NCI-H2227 (cell line): ENCODE data around the gene CNTNAP2.

ENCODE experiments used
- DNase-seq: peaks from one replicate; lab custom pipeline; 2025; ENCODE audit not compliant: unreplicated experiment; lab: John Stamatoyannopoulos, UW

Gene CNTNAP2

DNA sequence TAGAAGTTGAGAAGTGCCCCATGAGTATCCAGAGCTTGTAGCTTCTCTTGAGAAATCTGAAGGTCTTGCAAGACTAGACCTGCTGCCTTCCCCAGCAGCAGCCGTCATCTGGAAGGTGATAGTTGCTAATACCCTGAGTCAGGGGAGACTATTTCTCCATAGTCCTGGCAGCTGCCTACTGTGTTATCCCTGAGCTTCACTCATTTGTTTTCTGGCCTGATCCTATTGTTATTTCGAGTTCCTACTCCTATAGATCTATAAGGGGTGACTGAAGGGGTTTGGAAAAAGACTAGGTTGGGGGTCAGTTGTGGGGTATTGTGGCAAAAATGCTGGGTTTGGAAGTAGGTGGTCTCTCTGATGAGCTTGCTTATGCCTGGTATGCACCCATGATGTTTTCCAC is 297.8 kb downstream of the CNTNAP2 start:
- DNase-seq, result no peak

DNA sequence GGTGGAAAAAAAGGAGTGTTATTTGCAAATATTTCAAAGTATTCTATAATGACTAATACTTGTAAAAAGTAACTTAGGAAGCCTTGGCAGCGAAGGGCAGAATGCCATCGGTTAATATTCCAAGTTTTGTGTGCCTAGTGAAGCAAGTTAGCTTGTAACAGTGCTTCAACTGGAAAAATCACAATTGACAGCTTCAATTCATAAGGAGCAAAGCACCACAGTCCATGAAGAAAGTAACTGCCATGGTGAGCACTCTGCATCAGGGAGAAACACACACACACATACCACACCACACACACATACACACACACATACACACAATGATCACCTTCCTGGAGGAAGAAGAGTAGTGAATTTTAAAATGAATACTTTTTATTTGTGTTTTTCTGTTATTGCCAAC is 298.3 kb downstream of the CNTNAP2 start:
- no peak for DNase-seq

DNA sequence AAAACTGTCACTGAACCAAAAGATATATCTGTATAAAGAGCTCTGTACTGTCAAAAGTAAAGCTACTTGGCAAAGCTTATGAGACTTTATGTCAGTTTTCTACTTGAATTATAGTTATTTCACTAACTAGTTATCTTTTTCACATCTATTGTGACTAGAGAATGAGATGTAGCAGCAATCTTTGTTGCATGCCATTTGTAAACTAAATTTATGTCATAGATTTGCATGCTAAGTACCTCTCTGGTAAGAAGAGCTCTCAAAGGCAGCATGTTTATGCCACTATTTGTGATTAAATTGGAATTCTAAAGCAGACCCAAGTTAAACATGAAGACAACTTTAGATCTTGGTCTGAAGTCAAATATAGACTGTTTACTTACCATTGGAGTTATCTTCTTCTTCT is 300.6 kb downstream of the CNTNAP2 start:
- DNase-seq, result no peak

DNA sequence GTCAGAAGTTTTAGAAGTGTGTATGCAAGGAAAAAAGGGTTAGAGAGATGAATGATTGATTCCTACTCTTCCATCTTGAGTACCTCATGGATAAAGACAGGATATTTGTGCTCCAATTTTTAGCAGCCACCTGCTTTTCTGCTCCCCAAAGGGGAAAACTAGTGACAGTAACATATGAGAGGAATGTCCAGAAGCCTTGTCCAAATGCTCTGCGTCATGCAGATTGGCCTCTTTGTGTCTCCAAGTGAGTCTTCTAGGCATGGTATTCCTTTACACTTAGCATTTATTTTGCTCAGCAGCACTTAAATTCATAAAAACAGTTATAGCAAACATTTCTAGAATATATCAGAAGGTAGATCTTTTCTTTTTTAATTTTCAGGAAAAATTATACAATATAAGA is 306.8 kb downstream of the CNTNAP2 start:
- no peak for DNase-seq

DNA sequence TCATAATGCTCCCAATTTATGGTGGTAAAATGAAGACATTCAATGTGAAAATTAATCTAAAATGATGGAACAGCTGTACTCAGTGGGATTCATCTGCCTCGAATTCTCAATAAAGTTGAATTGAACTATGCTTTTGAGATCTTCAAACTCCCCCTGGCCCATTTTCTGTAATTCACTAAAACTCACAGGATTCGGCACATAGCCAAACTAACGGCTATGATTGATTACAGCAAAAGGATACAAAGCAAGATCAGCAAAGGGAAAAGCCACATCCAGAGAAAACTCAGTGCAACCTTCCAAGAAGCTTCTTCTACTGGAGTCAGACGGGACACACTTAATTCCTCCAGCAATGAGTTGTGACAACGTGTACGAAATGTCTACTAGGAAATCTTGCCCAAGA is 307.5 kb downstream of the CNTNAP2 start:
- no peak for DNase-seq

DNA sequence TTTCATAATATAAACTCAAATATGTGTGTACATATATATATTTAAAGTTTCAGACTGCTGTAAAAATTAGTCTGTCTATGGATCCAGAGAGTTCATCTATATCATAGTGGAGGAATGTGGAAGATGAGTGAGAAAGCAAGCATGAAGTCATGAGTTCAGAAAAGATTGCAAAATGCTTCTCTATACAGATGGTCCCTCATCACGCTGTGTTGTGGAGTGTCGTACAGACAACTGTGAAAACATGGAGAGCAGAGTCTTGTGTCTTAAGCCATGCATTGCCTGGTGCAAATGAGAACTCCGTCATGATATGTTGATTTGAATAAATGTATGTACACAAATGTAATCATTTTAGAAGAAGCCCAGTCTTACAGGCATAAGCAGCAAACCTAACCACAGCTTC is 316.9 kb downstream of the CNTNAP2 start:
- no peak for DNase-seq

DNA sequence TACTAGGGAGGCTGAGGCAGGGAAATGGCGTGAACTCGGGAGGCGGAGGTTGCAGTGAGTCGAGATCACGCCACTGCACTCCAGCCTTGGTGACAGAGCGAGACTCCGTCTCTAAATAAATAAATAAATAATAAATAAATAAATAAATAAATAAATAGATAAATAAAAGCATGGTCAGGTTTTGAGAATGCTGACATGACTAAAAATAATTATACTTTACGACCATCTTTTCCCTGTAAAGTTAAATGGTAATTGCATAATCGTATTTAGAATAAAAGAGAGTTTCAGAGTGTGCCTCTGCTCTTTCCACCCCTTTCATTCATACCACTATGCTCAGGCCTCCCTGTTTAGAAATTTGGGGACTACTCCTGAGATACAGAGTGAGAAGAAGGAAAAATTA is 326.5 kb downstream of the CNTNAP2 start:
- no peak for DNase-seq

DNA sequence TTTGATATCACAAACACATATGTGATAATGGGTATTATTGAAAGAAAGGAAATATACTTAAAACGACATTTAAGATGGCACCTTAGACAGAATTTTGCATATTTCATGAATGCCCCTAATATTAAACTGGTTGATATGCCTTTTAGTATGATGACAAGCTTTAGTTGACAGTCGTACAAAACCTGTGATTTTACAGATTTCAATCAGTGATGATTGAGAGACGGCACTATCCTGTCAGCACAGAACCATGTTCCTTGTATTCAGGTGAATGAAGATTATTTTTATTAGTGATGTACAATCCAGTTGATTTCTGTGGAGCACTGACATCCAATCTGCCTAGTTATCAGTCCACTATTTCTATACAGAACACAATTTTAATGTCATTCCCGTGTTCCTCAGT is 333.0 kb downstream of the CNTNAP2 start:
- no peak for DNase-seq

DNA sequence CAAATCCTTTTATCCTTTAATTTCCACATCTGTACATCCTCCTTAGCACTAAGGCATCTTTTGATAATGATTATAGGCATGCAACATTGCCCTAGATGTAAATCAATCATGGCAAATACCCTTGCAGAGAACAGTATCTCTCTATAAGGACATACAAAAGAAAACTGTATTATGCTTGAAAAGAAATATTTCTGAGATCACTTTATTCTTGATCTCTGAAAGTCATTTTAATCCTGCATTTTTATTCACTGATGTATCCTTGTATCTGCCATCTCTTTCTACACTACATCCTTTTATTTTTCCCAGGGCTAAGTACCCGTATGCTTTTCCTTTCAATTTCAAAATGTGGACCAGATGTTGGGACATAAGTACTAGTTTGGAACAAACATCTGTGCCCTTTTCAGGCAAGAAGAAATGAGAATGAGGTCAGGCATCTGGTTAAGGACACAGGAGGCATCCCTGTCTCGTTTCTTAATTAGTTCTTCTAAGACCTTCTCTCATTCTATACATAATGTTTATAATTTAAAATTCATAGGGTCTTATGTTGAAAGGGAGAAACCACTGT is 338.6 kb downstream of the CNTNAP2 start:
- DNase-seq, result no peak

DNA sequence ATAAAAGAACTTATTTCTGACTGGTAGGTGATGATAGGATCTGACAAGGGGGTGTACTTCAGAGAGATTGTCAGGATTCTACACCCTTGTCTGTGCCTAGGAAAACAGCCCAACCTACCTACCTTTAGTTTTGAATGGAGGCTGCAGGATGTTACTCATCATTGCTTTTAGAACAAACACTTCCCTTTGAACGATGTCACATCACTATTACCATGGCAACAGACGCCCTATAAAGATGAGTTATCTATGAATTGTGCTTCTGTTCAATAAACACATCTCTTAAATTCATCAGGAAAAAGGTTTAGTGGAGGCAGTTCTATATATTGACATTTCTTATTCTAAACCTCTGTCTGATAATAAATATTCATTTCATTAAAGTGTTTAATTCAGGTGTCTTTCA is 362.4 kb downstream of the CNTNAP2 start:
- no peak for DNase-seq

DNA sequence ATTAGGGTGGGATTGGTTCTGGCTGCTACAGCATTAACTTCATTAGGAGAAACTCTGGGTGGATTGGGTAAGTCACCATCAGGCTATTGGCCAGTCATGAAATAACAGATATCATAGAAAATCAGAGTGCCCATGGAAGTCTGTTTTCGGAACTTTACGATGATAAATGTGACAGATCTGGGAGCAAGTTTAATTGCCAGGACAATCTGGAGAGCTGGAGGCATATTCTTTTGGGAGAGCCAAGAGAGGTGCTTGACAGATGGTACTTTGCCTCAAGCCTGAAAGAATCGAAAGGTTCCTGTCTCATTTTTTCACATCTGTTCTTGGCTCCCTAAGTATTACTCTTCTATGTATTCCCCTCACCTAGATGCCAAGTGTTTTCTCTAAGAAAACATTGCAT is 369.9 kb downstream of the CNTNAP2 start:
- no peak for DNase-seq

DNA sequence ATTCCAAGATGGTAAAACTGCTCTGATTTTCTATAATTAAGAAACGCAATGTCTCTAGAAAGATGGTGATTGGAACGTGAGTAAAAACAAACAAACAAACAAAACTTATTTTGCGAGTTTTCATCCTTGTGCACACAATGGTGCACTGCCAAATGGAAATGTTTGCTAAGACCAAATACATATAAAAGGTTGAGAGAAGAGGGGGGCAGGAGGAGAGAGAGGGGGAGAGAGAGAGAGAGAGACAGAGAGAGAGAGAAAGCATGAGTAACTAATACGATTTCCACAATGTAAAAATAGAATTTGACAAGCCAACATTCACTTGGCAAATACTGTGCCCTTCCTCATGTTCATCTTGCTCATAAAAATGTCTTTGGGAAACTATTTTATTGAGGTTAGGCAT is 375.4 kb downstream of the CNTNAP2 start:
- DNase-seq, result no peak

DNA sequence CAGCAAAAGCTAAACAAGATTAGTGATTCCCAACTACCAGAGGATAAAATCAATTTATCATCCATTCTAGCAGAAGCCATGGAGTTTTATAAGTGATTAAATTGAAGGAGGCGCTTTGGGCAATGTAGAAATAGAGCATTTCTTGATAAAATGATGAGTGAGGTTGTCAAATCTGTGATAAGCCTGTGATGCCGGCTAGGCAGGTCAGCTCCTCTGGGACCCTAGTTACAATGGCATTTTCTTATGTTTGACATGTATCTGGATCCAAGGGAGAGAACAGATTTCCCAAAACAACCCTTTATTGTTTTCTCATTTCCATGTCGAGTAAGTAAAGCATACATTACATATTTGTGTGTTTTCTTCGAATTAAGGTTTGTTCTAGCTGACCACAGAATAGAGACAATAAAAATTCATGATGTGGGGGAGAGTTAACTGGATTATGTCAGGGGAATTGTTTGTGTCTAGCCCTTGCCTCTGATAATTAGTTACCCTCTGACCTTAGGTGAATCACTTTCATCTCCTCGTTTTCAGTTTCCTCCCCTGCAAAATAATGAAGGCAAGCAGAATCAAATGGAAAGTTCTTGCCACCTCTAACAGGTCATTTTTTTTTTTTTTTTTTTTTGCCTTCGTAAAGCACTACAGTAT is 378.5 kb downstream of the CNTNAP2 start:
- DNase-seq, result no peak

DNA sequence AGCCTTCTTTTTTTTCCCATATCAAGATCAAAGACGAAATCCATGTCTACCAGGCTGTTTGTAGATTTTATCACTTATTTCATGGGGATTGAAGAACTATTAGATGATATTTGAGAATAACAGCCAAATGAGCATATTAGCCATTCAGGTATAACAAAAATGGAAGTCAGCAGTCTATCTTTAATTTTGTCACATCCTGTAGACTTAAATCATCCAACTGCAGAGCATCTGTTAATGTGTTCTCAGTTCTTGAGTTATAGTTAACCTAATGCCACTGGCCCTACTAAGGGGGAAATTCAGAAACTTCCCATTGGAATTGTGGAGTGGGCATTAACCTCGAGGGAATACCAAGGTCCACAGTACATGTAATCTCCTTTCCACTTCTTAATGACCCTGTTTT is 380.1 kb downstream of the CNTNAP2 start:
- no peak for DNase-seq

DNA sequence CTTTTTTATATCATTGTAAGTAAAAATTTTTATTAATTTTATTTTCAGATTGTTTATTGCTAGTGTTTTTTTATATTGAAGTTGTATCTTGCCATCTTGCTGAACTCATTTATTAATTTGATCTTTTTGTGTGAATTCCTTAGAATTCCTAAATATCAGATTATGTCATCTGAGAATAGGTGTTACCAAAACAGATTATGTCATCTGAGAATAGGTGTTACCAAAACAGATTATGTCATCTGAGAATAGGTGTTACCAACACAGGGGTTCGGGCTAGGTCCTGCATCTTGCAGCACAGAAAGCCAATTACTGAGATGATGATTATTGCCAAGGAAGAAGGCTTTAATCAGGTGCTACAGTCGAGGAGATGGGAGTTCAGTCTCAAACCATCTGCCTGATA is 383.4 kb downstream of the CNTNAP2 start:
- DNase-seq, result no peak

DNA sequence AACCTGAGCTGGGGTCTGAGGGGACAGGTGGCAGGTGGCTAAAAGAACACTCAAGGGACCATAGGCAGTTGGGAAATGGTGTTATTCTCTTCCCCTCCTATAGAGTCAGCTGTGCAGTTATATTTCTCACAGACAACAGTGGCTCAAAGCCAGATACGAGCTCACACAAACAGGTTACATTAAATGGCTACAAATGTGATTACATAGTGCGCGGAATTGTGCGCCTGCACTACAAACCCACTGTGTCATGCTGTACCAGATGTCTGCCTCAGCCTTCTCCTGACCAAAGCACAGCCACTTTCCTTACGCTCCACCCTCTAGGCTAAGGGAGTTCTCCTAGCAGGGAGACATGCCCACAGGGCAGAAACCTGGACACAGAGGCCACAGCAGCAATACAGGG is 387.2 kb downstream of the CNTNAP2 start:
- no peak for DNase-seq

DNA sequence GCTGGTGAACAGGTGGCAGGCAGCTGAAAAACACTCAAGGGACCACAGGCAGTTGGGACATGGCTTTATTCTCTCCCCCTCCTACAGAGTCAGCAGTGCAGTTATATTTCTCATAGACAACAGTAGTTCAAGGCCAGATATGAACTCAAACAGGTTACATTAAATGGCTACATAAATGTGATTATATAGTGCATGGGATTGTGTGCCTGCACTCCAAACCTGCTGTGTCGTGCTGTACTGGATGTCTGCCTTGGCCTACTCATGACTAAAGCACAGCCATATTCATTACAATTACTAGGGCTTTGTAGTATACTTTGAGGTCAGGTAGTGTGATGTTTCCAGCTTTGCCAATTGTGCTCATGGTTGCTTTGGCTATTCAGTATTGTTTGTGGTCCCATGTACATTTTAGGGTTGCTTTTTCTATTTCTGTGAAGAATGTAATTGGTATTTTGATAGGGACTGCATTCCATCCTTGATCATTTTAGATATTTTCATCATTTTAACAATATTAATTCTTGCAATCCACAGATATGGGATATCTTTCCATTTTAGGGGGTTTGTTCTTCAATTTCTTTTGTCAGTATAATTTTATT is 393.6 kb downstream of the CNTNAP2 start:
- DNase-seq, result no peak

DNA sequence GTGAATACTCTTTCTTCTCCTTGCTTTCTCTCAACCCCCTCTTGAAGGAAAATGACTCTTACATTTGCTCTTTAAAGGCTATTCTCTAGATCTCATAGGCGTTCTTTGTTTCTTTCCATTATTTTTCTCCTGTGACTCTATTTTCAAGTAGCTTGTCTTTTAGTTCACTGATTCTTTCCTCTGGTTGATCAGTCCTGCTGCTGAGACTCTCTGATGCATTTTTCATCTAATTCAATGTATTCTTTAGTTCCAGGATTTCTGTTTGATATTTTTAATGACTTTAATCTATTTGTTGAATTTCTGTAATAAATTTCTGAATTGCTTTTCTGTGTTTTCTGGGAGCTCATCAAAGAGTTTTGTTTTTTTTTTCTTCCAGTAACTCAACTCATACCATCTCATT is 397.7 kb downstream of the CNTNAP2 start:
- DNase-seq, result no peak

DNA sequence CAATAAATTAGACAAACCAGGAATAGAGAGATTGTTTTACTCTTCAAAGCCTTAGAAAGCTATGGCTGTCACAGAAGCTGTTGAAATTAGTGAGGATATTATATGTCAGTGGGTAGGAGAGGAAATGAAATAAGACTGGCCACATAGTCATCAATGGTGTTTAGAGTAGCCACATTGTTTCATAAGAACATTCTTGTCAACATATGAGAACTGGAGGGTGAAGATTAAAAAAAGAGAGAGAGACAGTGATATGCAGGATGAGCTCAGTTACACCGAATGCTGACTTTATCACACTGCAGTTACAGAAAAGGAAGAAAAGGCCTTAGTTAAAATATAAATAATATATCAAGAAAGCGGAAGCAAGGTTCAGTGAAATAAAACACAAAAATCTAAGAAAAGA is 412.0 kb downstream of the CNTNAP2 start:
- DNase-seq, result no peak

DNA sequence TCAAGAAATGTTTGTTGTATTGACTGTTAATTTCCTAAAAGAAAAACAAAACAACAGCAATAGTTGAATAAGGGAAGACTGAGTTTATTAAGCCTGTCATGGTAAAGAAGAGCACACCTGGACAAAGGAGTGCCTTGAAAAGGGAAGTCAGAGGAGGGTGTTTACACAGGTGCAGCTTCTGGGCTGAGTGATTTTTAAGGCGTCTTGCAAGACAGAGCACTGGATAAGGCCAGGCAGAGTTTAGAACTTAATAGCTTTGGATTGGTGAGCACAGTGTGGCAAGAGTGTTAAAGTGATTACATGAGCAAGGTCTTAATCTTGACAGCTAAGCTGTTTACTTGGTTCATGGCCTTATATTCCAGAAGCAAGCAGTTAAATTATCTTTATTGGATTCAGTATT is 423.2 kb downstream of the CNTNAP2 start:
- no peak for DNase-seq

DNA sequence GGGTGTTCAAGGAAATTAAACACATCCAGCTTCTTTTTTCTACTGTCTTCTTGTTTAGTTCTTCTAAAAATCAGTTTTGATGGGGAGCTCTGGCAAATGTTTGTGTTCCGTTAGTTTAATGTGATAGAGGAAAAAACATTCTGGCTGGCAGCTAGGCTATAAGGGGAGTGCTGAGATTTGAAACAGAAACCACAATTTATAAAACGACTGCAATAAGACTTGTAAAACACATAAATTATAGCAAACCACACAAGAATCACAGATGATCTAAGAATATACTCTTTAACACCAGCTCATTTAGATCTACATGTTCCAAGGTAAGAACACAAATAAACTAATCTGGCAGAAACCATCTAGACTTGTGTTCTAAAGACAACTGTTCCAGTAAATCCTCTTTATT is 425.5 kb downstream of the CNTNAP2 start:
- no peak for DNase-seq

DNA sequence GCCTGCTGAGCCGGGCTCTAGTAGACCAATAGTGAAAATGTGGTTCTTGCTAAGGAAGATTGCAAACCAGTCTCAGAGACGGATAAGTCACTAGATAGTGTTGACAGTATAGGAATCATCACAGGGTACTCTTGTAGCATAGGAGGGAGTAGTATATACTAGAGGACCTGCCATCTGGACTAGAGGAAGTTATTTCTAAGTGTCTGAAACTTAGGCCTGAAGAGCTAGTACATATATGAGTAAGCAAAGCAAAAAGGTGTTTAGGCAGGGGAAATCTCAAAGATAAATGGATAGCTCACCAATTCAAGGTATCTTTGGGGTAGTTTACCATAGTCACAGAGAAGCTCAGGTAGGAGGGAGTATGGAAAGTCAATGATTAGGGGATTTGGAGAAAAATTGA is 428.1 kb downstream of the CNTNAP2 start:
- no peak for DNase-seq

DNA sequence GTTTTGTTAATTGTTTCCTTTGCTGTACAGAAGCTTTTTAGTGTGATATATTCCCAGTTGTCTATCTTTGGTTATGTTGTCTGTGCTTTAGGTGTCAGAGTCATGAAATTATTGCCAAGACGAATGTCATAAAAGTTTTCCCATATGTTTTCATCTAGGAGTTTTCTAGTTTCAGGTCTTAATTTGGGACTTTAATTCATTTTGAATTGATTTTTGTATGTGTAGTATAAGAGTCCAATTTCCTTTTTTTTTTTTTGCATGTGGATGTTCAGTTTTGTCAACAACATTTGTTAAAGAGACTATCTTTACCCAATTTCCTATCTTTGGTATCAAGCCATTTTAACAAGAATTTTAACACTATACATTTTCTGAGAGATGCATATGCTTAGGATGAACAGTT is 432.2 kb downstream of the CNTNAP2 start:
- no peak for DNase-seq
